SK-N-SH (cell line): Measurements from ENCODE around the gene RNF39.

Source experiments
- CTCF ChIP-seq: fragments of 200-600 bp; sonication (generic); IDR thresholded peaks from 2 replicates; pipeline ENCODE4 v1.6.1; 2017; ENCODE audit warnings: antibody characterized with exemption, mild to moderate bottlenecking, moderate library complexity
- FOXJ3 ChIP-seq: sonication (generic); formaldehyde crosslinking; IDR thresholded peaks from 2 replicates; pipeline ENCODE4 v1.5.1; 2020; ENCODE audit warnings: mild to moderate bottlenecking, missing genetic modification reagents
- POLR2AphosphoS5 ChIP-seq: IDR thresholded peaks from 2 replicates; pipeline ENCODE4 v1.6.1; 2012; ENCODE audit warnings: low read depth, low read length
- RAD21 ChIP-seq: IDR thresholded peaks from 2 replicates; pipeline ENCODE4 v1.6.1; 2012; ENCODE audit warnings: mild to moderate bottlenecking, low read length

GRCh38 chr6:30029588-30029987 lies 46.0 kb downstream of the RNF39 start:
- TF ChIP-seq CTCF, result no peak
- no peak for TF ChIP-seq POLR2AphosphoS5
- TF ChIP-seq RAD21, result no peak
- TF ChIP-seq FOXJ3 (CRISPR knock-in tag), result no peak
